HepG2 (cell line): Measurements from ENCODE around the gene BICRA. TPM values are rescaled to one million over a fixed set of nuclear protein-coding genes. Genes with fewer than 3 reads are reported as not detected.

Experiments used
- BORCS8-MEF2B ChIP-seq: sonication (generic); formaldehyde crosslinking; IDR thresholded peaks from 2 replicates; pipeline ENCODE4 v1.8.0; 2022; ENCODE audit warnings: mild to moderate bottlenecking, missing genetic modification reagents
- HIVEP1 ChIP-seq: sonication (generic); formaldehyde crosslinking; IDR thresholded peaks from 2 replicates; pipeline ENCODE4 v1.4.0; 2020; ENCODE audit warnings: mild to moderate bottlenecking, missing genetic modification reagents
- LBX2 ChIP-seq: sonication (generic); formaldehyde crosslinking; IDR thresholded peaks from 2 replicates; pipeline ENCODE4 v1.5.0; 2020; ENCODE audit warnings: missing genetic modification reagents, mild to moderate bottlenecking, borderline replicate concordance
- SMAD9 ChIP-seq: sonication (generic); formaldehyde crosslinking; IDR thresholded peaks from 2 replicates; pipeline ENCODE4 v1.5.1; 2020; ENCODE audit warnings: mild to moderate bottlenecking, missing genetic modification reagents
- SP4 ChIP-seq: sonication (generic); formaldehyde crosslinking; IDR thresholded peaks from 2 replicates; pipeline ENCODE4 v1.8.1; 2023; ENCODE audit warnings: mild to moderate bottlenecking, missing genetic modification reagents
- XBP1 ChIP-seq: sonication (generic); formaldehyde crosslinking; IDR thresholded peaks from 2 replicates; pipeline ENCODE4 v1.5.0; 2020; ENCODE audit warnings: missing genetic modification reagents
- ZFP62 ChIP-seq: sonication (generic); formaldehyde crosslinking; IDR thresholded peaks from 2 replicates; pipeline ENCODE4 v1.4.0; 2020; ENCODE audit warnings: missing genetic modification reagents
- ZNF24 ChIP-seq: fragments of 450-650 bp; IDR thresholded peaks from 2 replicates; pipeline ENCODE4 v1.6.1; 2017; ENCODE audit warnings: antibody characterized with exemption, mild to moderate bottlenecking
- ZNF333 ChIP-seq: sonication (generic); formaldehyde crosslinking; IDR thresholded peaks from 2 replicates; pipeline ENCODE4 v1.4.0; 2020; ENCODE audit warnings: mild to moderate bottlenecking, missing genetic modification reagents, borderline replicate concordance
- ZNF33A ChIP-seq: sonication (generic); formaldehyde crosslinking; IDR thresholded peaks from 2 replicates; pipeline ENCODE4 v1.5.1; 2020; ENCODE audit warnings: missing genetic modification reagents, mild to moderate bottlenecking, moderate library complexity, borderline replicate concordance
- ZNF343 ChIP-seq: sonication (generic); formaldehyde crosslinking; IDR thresholded peaks from 2 replicates; pipeline ENCODE4 v1.4.0; 2020; ENCODE audit warnings: mild to moderate bottlenecking, missing genetic modification reagents
- ZNF589 ChIP-seq: sonication (generic); formaldehyde crosslinking; conservative IDR thresholded peaks from 2 replicates; pipeline ENCODE4 v1.8.0; 2022; ENCODE audit warnings: mild to moderate bottlenecking, moderate library complexity, missing genetic modification reagents
- ZNF746 ChIP-seq: sonication (generic); formaldehyde crosslinking; IDR thresholded peaks from 2 replicates; pipeline ENCODE4 v1.8.0; 2022; ENCODE audit warnings: mild to moderate bottlenecking, missing genetic modification reagents
- ZSCAN30 ChIP-seq: sonication (generic); formaldehyde crosslinking; IDR thresholded peaks from 2 replicates; pipeline ENCODE4 v1.5.0; 2020; ENCODE audit warnings: mild to moderate bottlenecking, missing genetic modification reagents
- polyA plus RNA-seq, 8 experiments: library from polyadenylated mRNA; depleted of rRNA in 3 of 8; stranded (reverse) in 7 of 8; unstranded in 1 of 8; fragments of >200 nt; fragmentation: Illumina TruSeq in 4 of 8; extraction: Trizol in 4 of 8; gene quantifications; 2 replicates each; pipeline versions ENCODE4 v1.2.1 to v1.2.3, GENCODE V29; 2011 to 2016; ENCODE audit warnings: low read depth in 4 of 8, missing spikeins in 1 of 8, mixed read lengths in 1 of 8; ENCODE audit not compliant: insufficient read depth in 1 of 8
- total RNA-seq, 5 experiments: library from RNA; depleted of rRNA; stranded (reverse); fragments of >200 nt; fragmentation: Illumina TruSeq; extraction: Trizol; gene quantifications; 2 replicates each; pipeline ENCODE4 v1.2.3, GENCODE V29; 2016; ENCODE audit warnings: low read depth in 1 of 5
- TF ChIP-seq, protein P1 (sequence below): sonication (generic); formaldehyde crosslinking; IDR thresholded peaks from 2 replicates; pipeline ENCODE4 v1.8.1; 2023; ENCODE audit warnings: mild to moderate bottlenecking, missing genetic modification reagents
- TF ChIP-seq, protein P2 (sequence below): sonication (generic); formaldehyde crosslinking; IDR thresholded peaks from 2 replicates; pipeline ENCODE4 v1.4.0; 2020; ENCODE audit warnings: missing genetic modification reagents
- TF ChIP-seq, protein P3 (sequence below): sonication (generic); formaldehyde crosslinking; IDR thresholded peaks from 2 replicates; pipeline ENCODE4 v1.5.0; 2020; ENCODE audit warnings: mild to moderate bottlenecking, missing genetic modification reagents

Gene BICRA
- total and polyA plus RNA-seq, 2 of the 13 experiments (the other 11 are each of a cell fraction or from before 2014, with no cell fraction given): 0.55 to 0.71 TPM

- TF ChIP-seq BORCS8-MEF2B (CRISPR knock-in tag) (no peak), LBX2 (CRISPR knock-in tag) (no peak), HIVEP1 (0 out of 2 replicates have a peak, but pooled peaks have one; percentile 14), ZNF333 (CRISPR knock-in tag) (no peak), ZNF746 (CRISPR knock-in tag) (no peak), ZFP62 (CRISPR knock-in tag) (no peak), ZNF24 (no peak), ZNF33A (0 out of 2 replicates have a peak, but pooled peaks have one; percentile 42), ZNF589 (no peak), ZNF343 (CRISPR knock-in tag) (0 out of 2 replicates have a peak, but pooled peaks have one; percentile 36), ZSCAN30 (CRISPR knock-in tag) (0 out of 2 replicates have a peak, but pooled peaks have one; percentile 38), SP4 (CRISPR knock-in tag) (peak; percentile 80), XBP1 (CRISPR knock-in tag) (no peak), SMAD9 (CRISPR knock-in tag) (no peak)
- TF ChIP-seq, protein P1, sequence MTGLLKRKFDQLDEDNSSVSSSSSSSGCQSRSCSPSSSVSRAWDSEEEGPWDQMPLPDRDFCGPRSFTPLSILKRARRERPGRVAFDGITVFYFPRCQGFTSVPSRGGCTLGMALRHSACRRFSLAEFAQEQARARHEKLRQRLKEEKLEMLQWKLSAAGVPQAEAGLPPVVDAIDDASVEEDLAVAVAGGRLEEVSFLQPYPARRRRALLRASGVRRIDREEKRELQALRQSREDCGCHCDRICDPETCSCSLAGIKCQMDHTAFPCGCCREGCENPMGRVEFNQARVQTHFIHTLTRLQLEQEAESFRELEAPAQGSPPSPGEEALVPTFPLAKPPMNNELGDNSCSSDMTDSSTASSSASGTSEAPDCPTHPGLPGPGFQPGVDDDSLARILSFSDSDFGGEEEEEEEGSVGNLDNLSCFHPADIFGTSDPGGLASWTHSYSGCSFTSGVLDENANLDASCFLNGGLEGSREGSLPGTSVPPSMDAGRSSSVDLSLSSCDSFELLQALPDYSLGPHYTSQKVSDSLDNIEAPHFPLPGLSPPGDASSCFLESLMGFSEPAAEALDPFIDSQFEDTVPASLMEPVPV (CRISPR knock-in tag): no peak
- TF ChIP-seq, protein P2, sequence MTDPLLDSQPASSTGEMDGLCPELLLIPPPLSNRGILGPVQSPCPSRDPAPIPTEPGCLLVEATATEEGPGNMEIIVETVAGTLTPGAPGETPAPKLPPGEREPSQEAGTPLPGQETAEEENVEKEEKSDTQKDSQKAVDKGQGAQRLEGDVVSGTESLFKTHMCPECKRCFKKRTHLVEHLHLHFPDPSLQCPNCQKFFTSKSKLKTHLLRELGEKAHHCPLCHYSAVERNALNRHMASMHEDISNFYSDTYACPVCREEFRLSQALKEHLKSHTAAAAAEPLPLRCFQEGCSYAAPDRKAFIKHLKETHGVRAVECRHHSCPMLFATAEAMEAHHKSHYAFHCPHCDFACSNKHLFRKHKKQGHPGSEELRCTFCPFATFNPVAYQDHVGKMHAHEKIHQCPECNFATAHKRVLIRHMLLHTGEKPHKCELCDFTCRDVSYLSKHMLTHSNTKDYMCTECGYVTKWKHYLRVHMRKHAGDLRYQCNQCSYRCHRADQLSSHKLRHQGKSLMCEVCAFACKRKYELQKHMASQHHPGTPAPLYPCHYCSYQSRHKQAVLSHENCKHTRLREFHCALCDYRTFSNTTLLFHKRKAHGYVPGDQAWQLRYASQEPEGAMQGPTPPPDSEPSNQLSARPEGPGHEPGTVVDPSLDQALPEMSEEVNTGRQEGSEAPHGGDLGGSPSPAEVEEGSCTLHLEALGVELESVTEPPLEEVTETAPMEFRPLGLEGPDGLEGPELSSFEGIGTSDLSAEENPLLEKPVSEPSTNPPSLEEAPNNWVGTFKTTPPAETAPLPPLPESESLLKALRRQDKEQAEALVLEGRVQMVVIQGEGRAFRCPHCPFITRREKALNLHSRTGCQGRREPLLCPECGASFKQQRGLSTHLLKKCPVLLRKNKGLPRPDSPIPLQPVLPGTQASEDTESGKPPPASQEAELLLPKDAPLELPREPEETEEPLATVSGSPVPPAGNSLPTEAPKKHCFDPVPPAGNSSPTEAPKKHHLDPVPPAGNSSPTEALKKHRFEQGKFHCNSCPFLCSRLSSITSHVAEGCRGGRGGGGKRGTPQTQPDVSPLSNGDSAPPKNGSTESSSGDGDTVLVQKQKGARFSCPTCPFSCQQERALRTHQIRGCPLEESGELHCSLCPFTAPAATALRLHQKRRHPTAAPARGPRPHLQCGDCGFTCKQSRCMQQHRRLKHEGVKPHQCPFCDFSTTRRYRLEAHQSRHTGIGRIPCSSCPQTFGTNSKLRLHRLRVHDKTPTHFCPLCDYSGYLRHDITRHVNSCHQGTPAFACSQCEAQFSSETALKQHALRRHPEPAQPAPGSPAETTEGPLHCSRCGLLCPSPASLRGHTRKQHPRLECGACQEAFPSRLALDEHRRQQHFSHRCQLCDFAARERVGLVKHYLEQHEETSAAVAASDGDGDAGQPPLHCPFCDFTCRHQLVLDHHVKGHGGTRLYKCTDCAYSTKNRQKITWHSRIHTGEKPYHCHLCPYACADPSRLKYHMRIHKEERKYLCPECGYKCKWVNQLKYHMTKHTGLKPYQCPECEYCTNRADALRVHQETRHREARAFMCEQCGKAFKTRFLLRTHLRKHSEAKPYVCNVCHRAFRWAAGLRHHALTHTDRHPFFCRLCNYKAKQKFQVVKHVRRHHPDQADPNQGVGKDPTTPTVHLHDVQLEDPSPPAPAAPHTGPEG (CRISPR knock-in tag): no peak
- TF ChIP-seq, protein P3, sequence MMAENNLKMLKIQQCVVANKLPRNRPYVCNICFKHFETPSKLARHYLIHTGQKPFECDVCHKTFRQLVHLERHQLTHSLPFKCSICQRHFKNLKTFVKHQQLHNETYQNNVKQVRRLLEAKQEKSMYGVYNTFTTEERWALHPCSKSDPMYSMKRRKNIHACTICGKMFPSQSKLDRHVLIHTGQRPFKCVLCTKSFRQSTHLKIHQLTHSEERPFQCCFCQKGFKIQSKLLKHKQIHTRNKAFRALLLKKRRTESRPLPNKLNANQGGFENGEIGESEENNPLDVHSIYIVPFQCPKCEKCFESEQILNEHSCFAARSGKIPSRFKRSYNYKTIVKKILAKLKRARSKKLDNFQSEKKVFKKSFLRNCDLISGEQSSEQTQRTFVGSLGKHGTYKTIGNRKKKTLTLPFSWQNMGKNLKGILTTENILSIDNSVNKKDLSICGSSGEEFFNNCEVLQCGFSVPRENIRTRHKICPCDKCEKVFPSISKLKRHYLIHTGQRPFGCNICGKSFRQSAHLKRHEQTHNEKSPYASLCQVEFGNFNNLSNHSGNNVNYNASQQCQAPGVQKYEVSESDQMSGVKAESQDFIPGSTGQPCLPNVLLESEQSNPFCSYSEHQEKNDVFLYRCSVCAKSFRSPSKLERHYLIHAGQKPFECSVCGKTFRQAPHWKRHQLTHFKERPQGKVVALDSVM (CRISPR knock-in tag): peak; percentile 62
Measured at GRCh38 chr19:47745010-47745901, 136.3 kb downstream of the BICRA start, which contains the start of gene NOP53 (continued).
